Keratinocyte (primary cell): ENCODE results near the gene ADAM19. TPM values are rescaled to one million over a fixed set of nuclear protein-coding genes. Genes with fewer than 3 reads are reported as not detected.

Source experiments
- DNase-seq: peaks from one replicate; pipeline ENCODE4 v3.0.0-alpha.2; 2011; ENCODE audit warnings: low read depth, missing footprints, low spot score
- FAIRE-seq: peaks from 2 replicates; lab custom pipeline; 2011; peaks lifted over from hg19 to GRCh38; lab: Jason Lieb, UNC
- H2AFZ ChIP-seq: 2 replicates; pipeline ENCODE4 v1.6.0; 2012; ENCODE audit warnings: low read length, control low read depth, inconsistent platforms; ENCODE audit not compliant: control insufficient read depth
- H3K27ac ChIP-seq: 2 replicates; pipeline ENCODE4 v1.5.1; 2011; ENCODE audit warnings: low read length; ENCODE audit not compliant: control insufficient read depth, insufficient read depth
- H3K27me3 ChIP-seq: 3 replicates; pipeline ENCODE4 v1.6.0; 2011; ENCODE audit warnings: low read length; ENCODE audit not compliant: control insufficient read depth, insufficient read depth; ENCODE audit errors: extremely low read depth
- H3K36me3 ChIP-seq, 2 experiments: 2 replicates in 1 of 2; 3 replicates in 1 of 2; pipeline ENCODE4 v1.5.1; 2011; ENCODE audit warnings: low read length in 2 of 2, mild to moderate bottlenecking in 1 of 2; ENCODE audit not compliant: control insufficient read depth in 2 of 2, insufficient read depth in 2 of 2; ENCODE audit errors: extremely low read depth in 1 of 2
- H3K4me1 ChIP-seq: 3 replicates; pipeline ENCODE4 v1.5.1; 2011; ENCODE audit warnings: low read length; ENCODE audit not compliant: control insufficient read depth, insufficient read depth; ENCODE audit errors: extremely low read depth
- H3K4me2 ChIP-seq: 3 replicates; pipeline ENCODE4 v1.6.0; 2011; ENCODE audit warnings: low read depth, low read length; ENCODE audit not compliant: control insufficient read depth, insufficient read depth; ENCODE audit errors: extremely low read depth
- H3K4me3 ChIP-seq, 3 experiments: fragments of 200-600 bp in 1 of 3; sonication (generic) in 1 of 3; 2 replicates in 2 of 3; 3 replicates in 1 of 3; pipeline ENCODE4 v1.5.1; 2011 to 2016; ENCODE audit warnings: low read length in 3 of 3, mild to moderate bottlenecking in 3 of 3, control low read depth in 2 of 3, inconsistent platforms in 1 of 3, low read depth in 1 of 3, mixed read lengths in 1 of 3, mixed run types in 1 of 3, moderate library complexity in 1 of 3; ENCODE audit not compliant: control insufficient read depth in 2 of 3, insufficient read depth in 2 of 3; ENCODE audit errors: extremely low read depth in 1 of 3
- H3K79me2 ChIP-seq: 2 replicates; pipeline ENCODE4 v1.6.0; 2012; ENCODE audit warnings: low read length; ENCODE audit not compliant: control insufficient read depth, insufficient read depth
- H3K9ac ChIP-seq: 3 replicates; pipeline ENCODE4 v1.6.0; 2011; ENCODE audit warnings: low read length; ENCODE audit not compliant: control insufficient read depth, insufficient read depth; ENCODE audit errors: extremely low read depth
- H3K9me1 ChIP-seq: 3 replicates; pipeline ENCODE4 v1.6.0; 2011; ENCODE audit warnings: low read length; ENCODE audit not compliant: control insufficient read depth, insufficient read depth; ENCODE audit errors: extremely low read depth
- H3K9me3 ChIP-seq: 2 replicates; pipeline ENCODE4 v1.5.1; 2012; ENCODE audit warnings: low read depth, low read length; ENCODE audit not compliant: control insufficient read depth
- H4K20me1 ChIP-seq: 3 replicates; pipeline ENCODE4 v1.6.0; 2011; ENCODE audit warnings: low read length; ENCODE audit not compliant: control insufficient read depth, insufficient read depth; ENCODE audit errors: extremely low read depth
- CTCF ChIP-seq, 3 experiments: IDR thresholded peaks in 1 of 3; conservative IDR thresholded peaks in 1 of 3; optimal IDR thresholded peaks in 1 of 3; 2 replicates in 2 of 3; 3 replicates in 1 of 3; pipeline versions ENCODE3 to v1.5.1; 2011; ENCODE audit warnings: low read length in 3 of 3, mild to moderate bottlenecking in 3 of 3, moderate library complexity in 2 of 3, control low read depth in 1 of 3, inconsistent platforms in 1 of 3; ENCODE audit not compliant: insufficient read depth in 2 of 3; ENCODE audit errors: extremely low read depth in 1 of 3
- EZH2 ChIP-seq: IDR thresholded peaks from one replicate; pipeline ENCODE4 v1.6.1; 2012; ENCODE audit warnings: inconsistent platforms, mild to moderate bottlenecking, low read length, moderate library complexity
- dilution Hi-C: fragments of 300-500 bp; cut with MboI; formaldehyde crosslinking; loops from one replicate; pipeline ENCODE4 v1.7.0; 2020; ENCODE audit warnings: low sequenced_read_pairs; ENCODE audit not compliant: extremely low pct_ligation_motif_present
- polyA plus RNA-seq, 5 experiments: library from polyadenylated mRNA; depleted of rRNA in 3 of 5; stranded (reverse) in 3 of 5; stranded (forward) in 1 of 5; unstranded in 1 of 5; fragments of >200 nt; gene quantifications; 1 replicate in 1 of 5; 2 replicates in 3 of 5; 3 replicates in 1 of 5; pipeline versions ENCODE4 v1.2.1 to v1.2.3, GENCODE V29; 2011 to 2012; ENCODE audit warnings: missing spikeins in 2 of 5, low read depth in 1 of 5, low replicate concordance in 1 of 5

ADAM19 gene
- polyA plus RNA-seq, 1 donor (not counting 4 experiments of a cell fraction or from before 2014, with no cell fraction given): 22.7 TPM

GRCh38 chr5:157486221-157486681, 89.3 kb downstream of the ADAM19 start:
- H3K4me3 ChIP-seq: no peak overlapping the region
- DNase-seq (no peak), FAIRE-seq (no peak)
- H3K4me1 ChIP-seq: no peaks in the 10 kb centered on the region
- no peak overlapping the region for H3K9ac ChIP-seq
- H3K4me2 ChIP-seq: no peak overlapping the region
- no peaks in the 10 kb centered on the region for H3K9me1 ChIP-seq
- peaks cover 2 to 23% of the 10 kb centered on the region in 2 experiments for H3K36me3 ChIP-seq
- no peak overlapping the region for H2AFZ ChIP-seq
- TF ChIP-seq EZH2 (no peak), CTCF (optimal IDR thresholded peaks at IDR 0.05 in 1 of 3, IDR thresholded peaks at IDR 0.05 in 1 of 3, conservative IDR thresholded peaks at IDR 0.05 in 1 of 3; ENCODE audit: extremely low read depth in 1 of 3, insufficient read depth in 2 of 3, low read length in 3 of 3) (no peak)
- H3K79me2 ChIP-seq: no peaks in the 10 kb centered on the region
- no peak overlapping the region for H3K27ac ChIP-seq
- no peaks in the 10 kb centered on the region for H4K20me1 ChIP-seq
- no peaks in the 10 kb centered on the region for H3K27me3 ChIP-seq
- dilution Hi-C loops: no loop called here
- H3K9me3 ChIP-seq: no peaks in the 10 kb centered on the region

GRCh38 chr5:157485811-157486210, 89.8 kb downstream of the ADAM19 start:
- H3K9ac ChIP-seq: no peak overlapping the region
- H3K9me1 ChIP-seq: no peaks in the 10 kb centered on the region
- DNase-seq: no peak
- no peak overlapping the region for H3K4me3 ChIP-seq
- H3K9me3 ChIP-seq: no peaks in the 10 kb centered on the region
- dilution Hi-C loops: no loop called here
- no peaks in the 10 kb centered on the region for H4K20me1 ChIP-seq
- no peak for FAIRE-seq
- no peak overlapping the region for H3K4me2 ChIP-seq
- no peak for TF ChIP-seq EZH2
- TF ChIP-seq CTCF (optimal IDR thresholded peaks at IDR 0.05 in 1 of 3, IDR thresholded peaks at IDR 0.05 in 1 of 3, conservative IDR thresholded peaks at IDR 0.05 in 1 of 3; ENCODE audit: extremely low read depth in 1 of 3, insufficient read depth in 2 of 3, low read length in 3 of 3): no peak
- no peaks in the 10 kb centered on the region for H3K79me2 ChIP-seq
- H3K27me3 ChIP-seq: no peaks in the 10 kb centered on the region
- H3K27ac ChIP-seq: no peak overlapping the region
- no peaks in the 10 kb centered on the region for H3K4me1 ChIP-seq
- H3K36me3 ChIP-seq: peaks cover 2 to 24% of the 10 kb centered on the region in 2 experiments
- H2AFZ ChIP-seq: no peak overlapping the region
